ENCODE results near the gene INHBE. TPM values are rescaled to one million over a fixed set of nuclear protein-coding genes. Genes with fewer than 3 reads are reported as not detected.

The INHBE gene
- total RNA-seq, 1 experiment from 2014 or later: 10.1 TPM

DNA sequence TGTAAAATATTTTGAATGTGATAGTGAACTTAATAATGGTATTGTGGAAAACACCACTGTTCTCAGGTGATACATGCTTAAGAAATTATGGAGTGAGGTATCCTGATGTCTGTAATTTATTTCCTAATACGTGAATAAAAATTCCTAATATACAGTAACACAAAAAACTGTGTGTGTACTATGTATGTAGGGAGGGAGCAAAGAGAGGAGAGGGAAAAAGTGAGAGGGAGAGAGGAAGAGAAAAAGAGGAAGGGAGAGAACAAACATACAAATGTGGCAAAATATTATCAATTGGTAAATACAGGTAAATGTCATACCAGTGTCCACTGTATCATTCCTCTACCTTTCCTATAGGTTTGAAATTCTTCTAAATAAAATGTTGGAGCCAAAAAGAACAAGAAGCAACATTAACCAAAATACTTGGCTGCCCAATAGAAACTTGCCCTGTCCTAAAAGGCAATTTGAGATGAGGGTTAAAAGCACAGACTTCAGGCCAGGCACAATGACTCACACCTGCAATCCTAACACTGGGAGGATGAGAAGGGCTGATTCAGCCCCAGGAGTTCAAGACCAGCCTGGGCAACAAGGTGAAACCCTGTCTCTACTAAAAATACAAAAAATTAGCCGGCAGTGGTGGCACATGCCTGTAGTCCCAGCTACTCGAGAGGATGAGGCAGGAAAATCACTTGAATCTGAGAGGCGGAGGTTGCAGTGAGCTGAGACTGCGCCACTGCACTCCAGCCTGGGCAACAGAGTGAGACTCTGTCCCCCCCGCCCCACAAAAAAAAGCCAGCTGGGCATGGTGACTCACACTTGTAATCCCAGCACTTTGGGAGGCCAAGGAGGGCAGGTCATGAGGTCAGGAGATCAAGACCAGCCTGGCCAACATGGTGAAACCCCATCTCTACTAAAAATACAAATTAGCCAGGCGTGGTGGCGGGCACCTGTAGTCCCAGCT lies 38.8 kb upstream of the INHBE start:
- Histone ChIP-seq H4K5ac (ENCODE audit: insufficient read length, low read depth, low read length) (no peak overlapping the region), H3K18ac (ENCODE audit: insufficient read length, low read depth, low read length) (no peak overlapping the region), H2BK12ac (ENCODE audit: insufficient read length, low read depth, low read length) (no peak overlapping the region), H3K14ac (ENCODE audit: insufficient read depth, low read length) (no peak overlapping the region), H3K56ac (ENCODE audit: insufficient read length, low read depth, low read length) (no peak overlapping the region), H3K4me1 (ENCODE audit: insufficient read depth, low read length) (no peaks in the 10 kb centered on the region), H4K91ac (ENCODE audit: insufficient read length, low read depth, low read length) (no peak overlapping the region), H3K9me3 (ENCODE audit: control insufficient read depth, low read depth, low read length) (no peaks in the 10 kb centered on the region), H3T11ph (ENCODE audit: low read length) (no peak overlapping the region), H3K23ac (ENCODE audit: insufficient read length, low read depth, low read length) (no peak overlapping the region), H2AFZ (ENCODE audit: low read length) (no peak overlapping the region), H2BK15ac (ENCODE audit: low read depth, low read length) (no peak overlapping the region), H3K27ac (ENCODE audit: insufficient read length, low read depth, low read length) (no peak overlapping the region), H4K20me1 (ENCODE audit: control insufficient read depth, insufficient read depth, insufficient read length) (no peaks in the 10 kb centered on the region), H2BK120ac (ENCODE audit: low read depth, low read length, poor library complexity, severe bottlenecking) (no peak overlapping the region), H2AK5ac (ENCODE audit: insufficient read length, low read length) (no peak overlapping the region), H3K4me2 (ENCODE audit: insufficient read depth, insufficient read length, low read length) (no peak overlapping the region), H3K9ac (ENCODE audit: extremely low read depth, insufficient read length, low read length) (no peak overlapping the region), H3K27me3 (ENCODE audit: insufficient read depth, low read length) (no peaks in the 10 kb centered on the region), H3K79me2 (ENCODE audit: insufficient read depth, low read length) (no peaks in the 10 kb centered on the region; the same call in 1 of the 2 replicates), H4K8ac (replicated peaks; ENCODE audit: insufficient read length, low read depth, low read length) (no peak overlapping the region), H2BK5ac (ENCODE audit: insufficient read length, low read length) (no peak overlapping the region), H3K79me1 (ENCODE audit: insufficient read depth, low read depth, low read length, poor library complexity, severe bottlenecking) (peaks cover 2% of the 10 kb centered on the region), H3K23me2 (ENCODE audit: insufficient read length, low read depth, low read length, poor library complexity, severe bottlenecking) (no peaks in the 10 kb centered on the region), H3K4ac (ENCODE audit: low read depth, low read length) (no peak overlapping the region), H2BK20ac (ENCODE audit: low read depth, low read length, poor library complexity, severe bottlenecking) (no peak overlapping the region)
- no peaks in the 10 kb centered on the region for H3K9me3 Mint-ChIP-seq
- H3K4me3 Mint-ChIP-seq: no peak overlapping the region
- no peak for DNase-seq
- no peaks in the 10 kb centered on the region for H3K27me3 Mint-ChIP-seq (ENCODE audit: low read depth)
- peaks cover 11 to 15% of the 10 kb centered on the region in 2 experiments for H3K4me1 Mint-ChIP-seq
- TF ChIP-seq, protein P1, sequence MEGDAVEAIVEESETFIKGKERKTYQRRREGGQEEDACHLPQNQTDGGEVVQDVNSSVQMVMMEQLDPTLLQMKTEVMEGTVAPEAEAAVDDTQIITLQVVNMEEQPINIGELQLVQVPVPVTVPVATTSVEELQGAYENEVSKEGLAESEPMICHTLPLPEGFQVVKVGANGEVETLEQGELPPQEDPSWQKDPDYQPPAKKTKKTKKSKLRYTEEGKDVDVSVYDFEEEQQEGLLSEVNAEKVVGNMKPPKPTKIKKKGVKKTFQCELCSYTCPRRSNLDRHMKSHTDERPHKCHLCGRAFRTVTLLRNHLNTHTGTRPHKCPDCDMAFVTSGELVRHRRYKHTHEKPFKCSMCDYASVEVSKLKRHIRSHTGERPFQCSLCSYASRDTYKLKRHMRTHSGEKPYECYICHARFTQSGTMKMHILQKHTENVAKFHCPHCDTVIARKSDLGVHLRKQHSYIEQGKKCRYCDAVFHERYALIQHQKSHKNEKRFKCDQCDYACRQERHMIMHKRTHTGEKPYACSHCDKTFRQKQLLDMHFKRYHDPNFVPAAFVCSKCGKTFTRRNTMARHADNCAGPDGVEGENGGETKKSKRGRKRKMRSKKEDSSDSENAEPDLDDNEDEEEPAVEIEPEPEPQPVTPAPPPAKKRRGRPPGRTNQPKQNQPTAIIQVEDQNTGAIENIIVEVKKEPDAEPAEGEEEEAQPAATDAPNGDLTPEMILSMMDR (conservative IDR thresholded peaks at IDR 0.05): no peak
- H3K27ac Mint-ChIP-seq: peak overlapping the region in 1 of 3 experiments; percentile 83; a peak in 2 of 7 replicates
- no CpG with 5 or more reads among the region's 8 CpGs for WGBS (ENCODE audit: extremely low coverage, insufficient read length, low lambda C conversion rate)
- no peaks in the 10 kb centered on the region for H3K36me3 Mint-ChIP-seq (ENCODE audit: insufficient read depth in 1 of 3, low read depth in 3 of 3)

Measured in H9 (cell line).